Measurements from ENCODE around the gene SNTB2.
A peak's percentile ranks its signal among the peaks of the same experiment; 100 is the strongest.

SNTB2 gene

DNA sequence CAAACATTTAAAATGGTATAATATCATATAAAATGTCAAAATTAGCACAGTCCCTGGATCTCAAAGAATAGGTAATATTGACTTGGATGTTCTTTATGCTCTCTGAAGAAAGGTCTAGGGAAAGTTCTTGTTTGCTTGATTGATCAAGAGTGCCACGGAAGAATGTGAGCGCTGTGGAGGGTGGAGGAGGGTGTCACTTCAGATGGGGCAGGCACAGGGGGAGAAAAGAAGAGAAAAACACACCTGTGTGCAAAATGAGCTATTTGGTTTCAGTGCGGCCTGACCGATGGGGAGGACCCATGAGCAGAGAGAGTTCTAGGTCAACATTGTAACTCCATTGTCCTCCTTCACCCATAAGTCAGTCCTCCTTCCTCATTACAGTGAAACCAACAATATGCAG is 115.3 kb downstream of the SNTB2 start:
- Histone ChIP-seq H2BK15ac (ENCODE audit: low read depth, poor library complexity, severe bottlenecking) (no peak overlapping the region), H3K18ac (ENCODE audit: low read depth in 1 of 2, low read length in 2 of 2) (no peak overlapping the region), H3K9ac (ENCODE audit: low read length) (no peak overlapping the region), H3K4me3 (ENCODE audit: insufficient read depth in 1 of 2, low read depth in 1 of 2, low read length in 2 of 2) (no peak overlapping the region), H4K91ac (ENCODE audit: low read length) (no peak overlapping the region), H2AK5ac (ENCODE audit: low read length, severe bottlenecking) (no peak overlapping the region), H2BK5ac (ENCODE audit: low read depth, low read length, poor library complexity, severe bottlenecking) (no peak overlapping the region), H3K4me1 (ENCODE audit: control insufficient read depth, insufficient read depth, low read depth, low read length) (peaks cover 4% of the 10 kb centered on the region), H2AFZ (ENCODE audit: low read depth, low read length) (no peak overlapping the region), H3K23ac (ENCODE audit: low read length in 2 of 2) (no peak overlapping the region), H3K27ac (ENCODE audit: low read length, poor library complexity, severe bottlenecking) (no peak overlapping the region), H2BK120ac (ENCODE audit: low read depth, low read length) (no peak overlapping the region), H3K4me2 (ENCODE audit: low read length, poor library complexity, severe bottlenecking) (no peak overlapping the region), H3K14ac (ENCODE audit: low read length in 2 of 2) (no peak overlapping the region), H3K4ac (ENCODE audit: low read depth in 1 of 2, low read length in 2 of 2) (no peak overlapping the region), H3K27me3 (ENCODE audit: control insufficient read depth in 1 of 2, insufficient read depth in 1 of 2, low read length in 2 of 2) (no peaks in the 10 kb centered on the region), H3K79me1 (replicated peaks; ENCODE audit: low read length, poor library complexity, severe bottlenecking) (peaks cover 2% of the 10 kb centered on the region), H3K9me3 (ENCODE audit: control insufficient read depth, low read length) (no peaks in the 10 kb centered on the region), H4K8ac (ENCODE audit: low read length) (no peak overlapping the region), H3K36me3 (ENCODE audit: control insufficient read depth in 1 of 2, insufficient read depth in 2 of 2, low read depth in 1 of 2, low read length in 2 of 2) (peaks cover 15 to 73% of the 10 kb centered on the region in 2 experiments), H2BK12ac (ENCODE audit: low read length in 2 of 2) (no peak overlapping the region)
- DNase-seq: no peak
- WGBS: 89% methylated on average over 4 of the region's 4 CpGs

DNA sequence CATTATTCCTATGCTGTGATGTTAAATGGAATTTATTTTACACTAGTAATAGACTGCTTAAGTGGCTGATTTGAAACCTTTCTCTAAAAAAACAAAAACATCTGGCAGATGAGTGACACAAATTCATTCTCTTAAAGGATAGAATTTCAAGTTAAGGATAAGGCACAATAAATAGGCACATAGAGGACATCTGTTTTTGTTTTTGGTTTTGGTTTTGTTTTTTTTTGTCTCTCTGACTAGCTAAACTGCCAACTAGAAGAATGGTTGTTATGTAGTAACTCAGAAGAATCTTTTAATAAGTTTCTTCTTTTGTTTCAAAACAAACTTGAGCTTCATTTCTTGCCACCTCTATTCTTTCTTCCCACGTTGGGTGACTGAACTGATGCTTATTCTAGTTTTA is 119.1 kb downstream of the SNTB2 start:
- Histone ChIP-seq H3K18ac (ENCODE audit: low read depth in 1 of 2, low read length in 2 of 2) (no peak overlapping the region), H2BK12ac (ENCODE audit: low read length in 2 of 2) (no peak overlapping the region), H4K91ac (ENCODE audit: low read length) (no peak overlapping the region), H3K27me3 (ENCODE audit: control insufficient read depth in 1 of 2, insufficient read depth in 1 of 2, low read length in 2 of 2) (no peaks in the 10 kb centered on the region), H3K27ac (ENCODE audit: low read length, poor library complexity, severe bottlenecking) (no peak overlapping the region), H3K9ac (ENCODE audit: low read length) (peak overlapping the region; percentile 5), H2BK15ac (ENCODE audit: low read depth, poor library complexity, severe bottlenecking) (no peak overlapping the region), H3K4me2 (ENCODE audit: low read length, poor library complexity, severe bottlenecking) (no peak overlapping the region), H3K79me1 (replicated peaks; ENCODE audit: low read length, poor library complexity, severe bottlenecking) (peaks cover 3% of the 10 kb centered on the region), H4K8ac (ENCODE audit: low read length) (no peak overlapping the region), H3K4me3 (ENCODE audit: insufficient read depth in 1 of 2, low read depth in 1 of 2, low read length in 2 of 2) (no peak overlapping the region), H3K9me3 (ENCODE audit: control insufficient read depth, low read length) (no peaks in the 10 kb centered on the region), H2AFZ (ENCODE audit: low read depth, low read length) (no peak overlapping the region), H3K14ac (ENCODE audit: low read length in 2 of 2) (no peak overlapping the region), H3K36me3 (ENCODE audit: control insufficient read depth in 1 of 2, insufficient read depth in 2 of 2, low read depth in 1 of 2, low read length in 2 of 2) (peaks cover 3 to 59% of the 10 kb centered on the region in 2 experiments), H2AK5ac (ENCODE audit: low read length, severe bottlenecking) (no peak overlapping the region), H2BK5ac (ENCODE audit: low read depth, low read length, poor library complexity, severe bottlenecking) (no peak overlapping the region), H3K23ac (ENCODE audit: low read length in 2 of 2) (no peak overlapping the region), H3K4ac (ENCODE audit: low read depth in 1 of 2, low read length in 2 of 2) (no peak overlapping the region), H3K4me1 (ENCODE audit: control insufficient read depth, insufficient read depth, low read depth, low read length) (peaks cover 8% of the 10 kb centered on the region), H2BK120ac (ENCODE audit: low read depth, low read length) (no peak overlapping the region)
- no peak for DNase-seq
- no CpG with 5 or more reads among the region's 1 CpG for WGBS

DNA sequence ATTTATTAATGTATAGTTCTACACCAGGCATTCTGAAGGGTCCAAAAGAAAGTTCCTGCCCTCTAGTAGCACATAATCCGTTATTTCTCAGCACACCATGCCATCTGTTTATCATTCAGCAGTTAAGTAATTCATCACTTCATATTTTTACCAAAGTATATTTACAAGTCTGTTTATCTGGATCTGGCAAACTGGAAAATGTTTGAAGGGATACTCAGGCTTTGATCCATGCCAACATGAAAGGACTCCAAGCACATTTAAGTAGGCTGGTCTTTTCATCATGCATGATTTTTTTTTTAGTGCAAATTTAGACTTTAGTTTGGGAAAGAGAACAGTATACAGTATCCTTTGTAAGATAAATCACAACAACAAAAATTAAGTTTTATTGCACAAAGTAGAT is 120.1 kb downstream of the SNTB2 start:
- no peak overlapping the region for H3K23ac ChIP-seq (ENCODE audit: low read length in 2 of 2)
- H3K27me3 ChIP-seq (ENCODE audit: control insufficient read depth in 1 of 2, insufficient read depth in 1 of 2, low read length in 2 of 2): no peaks in the 10 kb centered on the region
- H3K9ac ChIP-seq (ENCODE audit: low read length): no peak overlapping the region
- H3K9me3 ChIP-seq (ENCODE audit: control insufficient read depth, low read length): no peaks in the 10 kb centered on the region
- no peak overlapping the region for H2BK12ac ChIP-seq (ENCODE audit: low read length in 2 of 2)
- no peak overlapping the region for H2BK120ac ChIP-seq (ENCODE audit: low read depth, low read length)
- H2AFZ ChIP-seq (ENCODE audit: low read depth, low read length): no peak overlapping the region
- no peak overlapping the region for H3K4me2 ChIP-seq (ENCODE audit: low read length, poor library complexity, severe bottlenecking)
- H3K36me3 ChIP-seq (ENCODE audit: control insufficient read depth in 1 of 2, insufficient read depth in 2 of 2, low read depth in 1 of 2, low read length in 2 of 2): peaks cover 3 to 48% of the 10 kb centered on the region in 2 experiments
- no peak overlapping the region for H4K8ac ChIP-seq (ENCODE audit: low read length)
- DNase-seq: no peak
- no peak overlapping the region for H4K91ac ChIP-seq (ENCODE audit: low read length)
- no peak overlapping the region for H2AK5ac ChIP-seq (ENCODE audit: low read length, severe bottlenecking)
- peaks cover 6% of the 10 kb centered on the region for H3K4me1 ChIP-seq (ENCODE audit: control insufficient read depth, insufficient read depth, low read depth, low read length)
- H3K18ac ChIP-seq (ENCODE audit: low read depth in 1 of 2, low read length in 2 of 2): no peak overlapping the region
- H3K79me1 ChIP-seq (replicated peaks; ENCODE audit: low read length, poor library complexity, severe bottlenecking): peaks cover 3% of the 10 kb centered on the region
- H3K14ac ChIP-seq (ENCODE audit: low read length in 2 of 2): no peak overlapping the region
- no peak overlapping the region for H3K4ac ChIP-seq (ENCODE audit: low read depth in 1 of 2, low read length in 2 of 2)
- no peak overlapping the region for H3K4me3 ChIP-seq (ENCODE audit: insufficient read depth in 1 of 2, low read depth in 1 of 2, low read length in 2 of 2)
- 100% methylated on average over 1 of the region's 1 CpG for WGBS
- H3K27ac ChIP-seq (ENCODE audit: low read length, poor library complexity, severe bottlenecking): no peak overlapping the region
- no peak overlapping the region for H2BK15ac ChIP-seq (ENCODE audit: low read depth, poor library complexity, severe bottlenecking)
- no peak overlapping the region for H2BK5ac ChIP-seq (ENCODE audit: low read depth, low read length, poor library complexity, severe bottlenecking)

DNA sequence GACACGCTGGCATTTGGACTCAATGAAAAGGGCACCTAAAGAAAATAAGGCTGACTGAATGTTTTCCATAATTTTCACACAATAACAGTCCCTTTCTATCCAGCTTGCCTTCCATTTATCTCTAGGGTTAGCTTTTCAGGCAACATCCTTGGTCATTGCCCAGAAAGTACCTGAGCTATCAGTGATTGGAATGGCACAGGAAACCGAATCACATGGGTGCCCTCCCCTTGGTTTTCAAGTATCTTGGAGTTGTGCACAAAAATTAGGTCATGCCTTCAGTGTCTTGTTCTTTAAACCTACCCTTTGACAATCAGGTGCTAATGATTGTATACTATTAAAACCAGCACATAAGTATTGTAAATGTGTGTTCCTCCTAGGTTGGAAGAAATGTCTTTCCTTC is 120.9 kb downstream of the SNTB2 start:
- Histone ChIP-seq H4K8ac (ENCODE audit: low read length) (no peak overlapping the region), H3K4me3 (ENCODE audit: insufficient read depth in 1 of 2, low read depth in 1 of 2, low read length in 2 of 2) (no peak overlapping the region), H2BK15ac (ENCODE audit: low read depth, poor library complexity, severe bottlenecking) (no peak overlapping the region), H2BK120ac (ENCODE audit: low read depth, low read length) (no peak overlapping the region), H2BK5ac (ENCODE audit: low read depth, low read length, poor library complexity, severe bottlenecking) (no peak overlapping the region), H3K18ac (ENCODE audit: low read depth in 1 of 2, low read length in 2 of 2) (no peak overlapping the region), H2AK5ac (ENCODE audit: low read length, severe bottlenecking) (no peak overlapping the region), H3K4me1 (ENCODE audit: control insufficient read depth, insufficient read depth, low read depth, low read length) (peaks cover 6% of the 10 kb centered on the region), H3K4ac (ENCODE audit: low read depth in 1 of 2, low read length in 2 of 2) (no peak overlapping the region), H3K9me3 (ENCODE audit: control insufficient read depth, low read length) (no peaks in the 10 kb centered on the region), H2BK12ac (ENCODE audit: low read length in 2 of 2) (no peak overlapping the region), H3K23ac (ENCODE audit: low read length in 2 of 2) (no peak overlapping the region), H3K27me3 (ENCODE audit: control insufficient read depth in 1 of 2, insufficient read depth in 1 of 2, low read length in 2 of 2) (no peaks in the 10 kb centered on the region), H2AFZ (ENCODE audit: low read depth, low read length) (no peak overlapping the region), H3K27ac (ENCODE audit: low read length, poor library complexity, severe bottlenecking) (no peak overlapping the region), H3K9ac (ENCODE audit: low read length) (no peak overlapping the region), H3K79me1 (replicated peaks; ENCODE audit: low read length, poor library complexity, severe bottlenecking) (peaks cover 2% of the 10 kb centered on the region), H4K91ac (ENCODE audit: low read length) (no peak overlapping the region), H3K36me3 (ENCODE audit: control insufficient read depth in 1 of 2, insufficient read depth in 2 of 2, low read depth in 1 of 2, low read length in 2 of 2) (peaks cover 0 to 41% of the 10 kb centered on the region in 2 experiments), H3K4me2 (ENCODE audit: low read length, poor library complexity, severe bottlenecking) (no peak overlapping the region), H3K14ac (ENCODE audit: low read length in 2 of 2) (no peak overlapping the region)
- no peak for DNase-seq
- WGBS: 100% methylated on average over 2 of the region's 2 CpGs
